Fibroblast of villous mesenchyme (primary cell): Measurements from ENCODE around the gene AURKAIP1. TPM values are rescaled to one million over a fixed set of nuclear protein-coding genes. Genes with fewer than 3 reads are reported as not detected.
A peak's percentile ranks its signal among the peaks of the same experiment; 100 is the strongest.
"Not testable (repeated sequence)": the region's sequence is repeated elsewhere in the genome, so short reads cannot be mapped to it uniquely, and the experiment has no call there.

ENCODE experiments used
- DNase-seq: peaks from one replicate; pipeline ENCODE4 v3.0.0-alpha.2; 2010; ENCODE audit warnings: low read depth
- H3K4me3 ChIP-seq: 2 replicates; pipeline ENCODE4 v1.5.1; 2011; ENCODE audit warnings: low read depth, mild to moderate bottlenecking, low read length
- CTCF ChIP-seq: IDR thresholded peaks from 2 replicates; pipeline ENCODE4 v1.5.1; 2012; ENCODE audit warnings: low read depth, mild to moderate bottlenecking, low read length; ENCODE audit not compliant: insufficient read depth
- total RNA-seq: library from RNA; depleted of rRNA; stranded (reverse); fragments of >200 nt; gene quantifications from 2 replicates; pipeline ENCODE4 v1.2.3, GENCODE V29; 2012

Gene AURKAIP1
- total RNA-seq, 1 donor, result 94.1 TPM

- no peak for TF ChIP-seq CTCF
- H3K4me3 ChIP-seq, result no peak overlapping the region
- no peak for DNase-seq
Observed at GRCh38 chr1:1420654-1421141, 45.7 kb upstream of the AURKAIP1 start.

- TF ChIP-seq CTCF, result no peak
- H3K4me3 ChIP-seq, result peak overlapping the region; percentile 32
- no peak for DNase-seq
Observed at GRCh38 chr1:1419813-1420653, 45.0 kb upstream of the AURKAIP1 start.

GRCh38 chr1:1419363-1419812 lies 44.4 kb upstream of the AURKAIP1 start:
- no peak for TF ChIP-seq CTCF

GRCh38 chr1:1418464-1419362 lies 43.7 kb upstream of the AURKAIP1 start:
- no peak overlapping the region for H3K4me3 ChIP-seq
- DNase-seq, result no peak
- TF ChIP-seq CTCF, result no peak

More at GRCh38 chr1:1419363-1419812, 44.4 kb upstream of the AURKAIP1 start:
- DNase-seq, result no peak
- H3K4me3 ChIP-seq, result no peak overlapping the region

GRCh38 chr1:1417825-1418463 lies 42.9 kb upstream of the AURKAIP1 start:
- H3K4me3 ChIP-seq, DNase-seq: not testable (repeated sequence)

- not testable (repeated sequence) for H3K4me3 ChIP-seq, DNase-seq
Observed at GRCh38 chr1:1417396-1417795, 42.4 kb upstream of the AURKAIP1 start.

GRCh38 chr1:1415751-1416150 lies 40.7 kb upstream of the AURKAIP1 start:
- no peak for DNase-seq
- TF ChIP-seq CTCF, result no peak
- no peak overlapping the region for H3K4me3 ChIP-seq

GRCh38 chr1:1412311-1412902 lies 37.4 kb upstream of the AURKAIP1 start:
- not testable (repeated sequence) for H3K4me3 ChIP-seq, DNase-seq
